Lower leg skin (tissue), 3 donors: ENCODE measurements around the gene COMT.

Experiments
- POLR2A ChIP-seq, 2 donors: fragments of 450-650 bp; IDR thresholded peaks; one replicate each; pipeline ENCODE4 v1.6.1; 2016 to 2017; ENCODE audit warnings: antibody characterized with exemption in 2 of 2, mild to moderate bottlenecking in 1 of 2, moderate library complexity in 1 of 2
- TF ChIP-seq, protein P1 (sequence below), 3 donors: fragments of 450-650 bp; IDR thresholded peaks; one replicate each; pipeline ENCODE4 v1.5.1; 2016; ENCODE audit warnings: antibody characterized with exemption in 3 of 3, mild to moderate bottlenecking in 3 of 3, moderate library complexity in 2 of 3

DNA sequence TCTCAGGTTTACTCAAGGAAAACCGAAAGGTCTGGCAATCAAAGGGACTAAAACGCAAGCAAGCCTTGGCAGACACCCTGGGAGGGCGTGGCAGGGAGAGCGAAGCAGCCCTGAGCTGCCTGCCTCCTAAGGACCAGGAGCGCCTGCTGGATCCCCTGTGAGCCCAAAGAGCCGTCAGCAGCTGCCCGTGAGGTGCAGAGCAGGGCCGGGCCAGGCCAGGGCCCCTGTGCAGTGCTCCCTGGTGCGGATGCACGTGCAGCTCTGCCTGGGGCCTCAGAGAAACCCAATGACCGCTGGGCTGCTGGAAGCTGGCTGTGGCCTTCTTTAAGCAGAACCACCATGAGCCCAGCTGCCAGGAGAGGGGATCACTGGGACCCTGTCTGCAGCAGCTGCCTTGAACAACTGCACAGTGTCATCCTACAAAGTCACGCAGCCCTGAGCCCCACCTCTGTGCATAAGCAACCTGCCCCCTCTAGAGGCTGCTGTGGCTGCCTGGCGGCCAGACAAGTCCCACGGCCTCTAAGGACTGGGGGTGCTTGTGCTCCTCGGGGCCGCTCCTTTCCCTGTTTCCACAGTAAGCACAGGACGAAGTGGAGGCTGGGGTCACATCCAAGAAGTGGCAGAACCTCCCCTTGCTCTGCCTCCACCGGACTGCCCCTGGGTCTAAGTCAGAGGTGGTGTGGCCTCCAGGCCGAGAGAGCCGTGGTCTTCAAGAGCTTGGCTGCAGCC lies 29.1 kb upstream of the COMT start:
- TF ChIP-seq, protein P1, sequence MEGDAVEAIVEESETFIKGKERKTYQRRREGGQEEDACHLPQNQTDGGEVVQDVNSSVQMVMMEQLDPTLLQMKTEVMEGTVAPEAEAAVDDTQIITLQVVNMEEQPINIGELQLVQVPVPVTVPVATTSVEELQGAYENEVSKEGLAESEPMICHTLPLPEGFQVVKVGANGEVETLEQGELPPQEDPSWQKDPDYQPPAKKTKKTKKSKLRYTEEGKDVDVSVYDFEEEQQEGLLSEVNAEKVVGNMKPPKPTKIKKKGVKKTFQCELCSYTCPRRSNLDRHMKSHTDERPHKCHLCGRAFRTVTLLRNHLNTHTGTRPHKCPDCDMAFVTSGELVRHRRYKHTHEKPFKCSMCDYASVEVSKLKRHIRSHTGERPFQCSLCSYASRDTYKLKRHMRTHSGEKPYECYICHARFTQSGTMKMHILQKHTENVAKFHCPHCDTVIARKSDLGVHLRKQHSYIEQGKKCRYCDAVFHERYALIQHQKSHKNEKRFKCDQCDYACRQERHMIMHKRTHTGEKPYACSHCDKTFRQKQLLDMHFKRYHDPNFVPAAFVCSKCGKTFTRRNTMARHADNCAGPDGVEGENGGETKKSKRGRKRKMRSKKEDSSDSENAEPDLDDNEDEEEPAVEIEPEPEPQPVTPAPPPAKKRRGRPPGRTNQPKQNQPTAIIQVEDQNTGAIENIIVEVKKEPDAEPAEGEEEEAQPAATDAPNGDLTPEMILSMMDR (IDR thresholded peaks at IDR 0.05), result no peak
- TF ChIP-seq POLR2A (IDR thresholded peaks at IDR 0.05), result no peak
